Measurements from ENCODE around the gene CD3G.
"Not testable (repeated sequence)": the region's sequence is repeated elsewhere in the genome, so short reads cannot be mapped to it uniquely, and the experiment has no call there.

The CD3G gene

DNA sequence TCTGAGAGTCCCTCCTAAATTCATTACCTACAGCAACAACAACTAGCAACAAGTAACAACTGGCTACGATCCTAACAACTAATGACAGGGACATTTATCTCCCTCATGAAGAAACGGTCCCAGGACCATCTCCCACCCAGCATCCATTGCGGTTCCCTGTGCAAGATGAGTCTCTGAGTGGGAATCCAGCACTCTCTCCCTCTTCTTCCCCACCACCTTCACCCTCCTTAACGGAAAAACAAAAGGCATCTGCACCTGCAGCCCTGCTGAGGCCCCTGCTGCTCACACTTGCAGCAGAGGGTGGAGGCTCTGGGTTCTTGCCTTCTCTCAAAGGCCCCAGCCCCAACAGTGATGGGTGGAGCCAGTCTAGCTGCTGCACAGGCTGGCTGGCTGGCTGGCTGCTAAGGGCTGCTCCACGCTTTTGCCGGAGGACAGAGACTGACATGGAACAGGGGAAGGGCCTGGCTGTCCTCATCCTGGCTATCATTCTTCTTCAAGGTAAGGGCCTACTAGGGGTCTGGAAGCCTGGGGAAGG lies at the start of gene CD3G:
Gene CD3G, plus strand, starts transcription at position 364 of the 535 bp plus-strand sequence. Its CDS starts 80 bp downstream, at position 444.
- DNase-seq, result no peak
- intact Hi-C loops (cut with DNase I), result loop anchor here (10.0 kb wide), 1 partner anchor 49 kb away; no protein-coding TSS in a partner anchor

DNA sequence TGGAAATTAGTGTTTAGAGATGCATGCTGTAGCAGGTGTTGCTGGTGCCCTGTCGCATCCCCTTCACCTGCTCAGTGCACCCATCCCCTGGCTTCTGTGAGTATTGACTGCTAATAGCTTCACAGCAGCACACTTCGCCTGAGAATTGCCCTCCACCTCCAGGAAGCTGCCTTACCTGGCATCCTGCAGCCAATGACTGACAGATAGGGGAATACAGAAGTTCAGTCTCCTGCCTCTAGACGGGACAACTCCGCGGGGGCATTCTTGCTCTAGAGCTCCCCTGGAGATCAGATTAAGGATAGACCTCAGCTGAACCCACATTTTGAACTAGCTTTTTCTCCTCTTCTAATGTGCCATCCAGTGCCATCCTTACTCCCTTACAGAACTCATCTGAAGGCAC lies 48.9 kb upstream of the CD3G start:
- intact Hi-C loops (cut with DNase I), result loop anchor here (10.0 kb wide), 1 partner anchor 50 kb away; the partner anchor contains the start of genes CD3D and CD3G

DNA sequence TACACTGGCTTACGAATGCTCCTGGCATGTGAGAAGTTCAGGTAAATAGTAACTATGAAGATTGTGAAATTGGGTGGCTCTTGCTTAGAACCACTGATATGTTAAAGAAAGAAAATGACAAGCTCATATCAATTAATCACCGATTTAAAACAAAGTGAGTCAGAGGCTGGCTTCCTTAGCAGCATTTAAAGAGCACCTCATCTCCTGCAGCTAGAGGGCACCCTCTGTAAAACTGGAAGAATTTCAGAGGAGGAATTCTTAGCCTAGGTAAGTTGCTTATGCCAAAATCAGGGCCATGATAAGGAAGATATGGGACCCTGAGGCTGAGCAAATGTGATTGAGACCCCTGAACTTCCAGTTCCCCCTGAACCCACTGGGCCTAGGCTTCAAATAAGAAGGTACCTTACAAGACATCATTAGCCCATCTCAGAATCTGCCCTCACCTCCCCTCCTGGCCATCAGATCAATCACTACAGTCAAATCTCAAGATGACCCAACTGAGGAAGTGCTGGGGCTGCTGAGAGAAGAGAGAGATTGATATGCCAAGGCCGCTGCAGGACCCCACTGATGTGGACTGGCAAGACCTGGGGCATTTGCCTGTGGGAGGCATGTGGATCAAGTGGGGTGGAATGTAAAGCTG lies 48.2 kb upstream of the CD3G start:
- no peak for DNase-seq
- intact Hi-C loops (cut with DNase I), result loop anchor here (10.0 kb wide), 1 partner anchor 49 kb away; the partner anchor contains the start of genes CD3D and CD3G

More for the DNA sequence above, 48.9 kb upstream of the CD3G start:
- no peak for DNase-seq

GRCh38 chr11:118301600-118302195 lies 42.4 kb upstream of the CD3G start:
- intact Hi-C loops (cut with DNase I), result no loop called here
- no peak for DNase-seq

DNA sequence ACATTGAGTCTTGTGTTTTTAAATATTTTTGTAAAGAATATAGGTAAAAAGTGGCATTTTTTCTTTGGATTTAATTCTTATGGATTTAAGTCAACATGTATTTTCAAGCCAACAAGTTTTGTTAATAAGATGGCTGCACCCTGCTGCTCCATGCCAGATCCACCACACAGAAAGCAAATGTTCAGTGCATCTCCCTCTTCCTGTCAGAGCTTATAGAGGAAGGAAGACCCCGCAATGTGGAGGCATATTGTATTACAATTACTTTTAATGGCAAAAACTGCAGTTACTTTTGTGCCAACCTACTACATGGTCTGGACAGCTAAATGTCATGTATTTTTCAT lies 39.9 kb upstream of the CD3G start:
- intact Hi-C loops (cut with DNase I), result no loop called here
- no peak for DNase-seq

GRCh38 chr11:118304568-118305248 lies 39.4 kb upstream of the CD3G start, which contains the start of gene CD3E:
Gene CD3E, plus strand, starts transcription at chr11:118304730. Its CDS starts 223 bp downstream, at chr11:118304953.
- intact Hi-C loops (cut with DNase I), result no loop called here
- no peak for DNase-seq

DNA sequence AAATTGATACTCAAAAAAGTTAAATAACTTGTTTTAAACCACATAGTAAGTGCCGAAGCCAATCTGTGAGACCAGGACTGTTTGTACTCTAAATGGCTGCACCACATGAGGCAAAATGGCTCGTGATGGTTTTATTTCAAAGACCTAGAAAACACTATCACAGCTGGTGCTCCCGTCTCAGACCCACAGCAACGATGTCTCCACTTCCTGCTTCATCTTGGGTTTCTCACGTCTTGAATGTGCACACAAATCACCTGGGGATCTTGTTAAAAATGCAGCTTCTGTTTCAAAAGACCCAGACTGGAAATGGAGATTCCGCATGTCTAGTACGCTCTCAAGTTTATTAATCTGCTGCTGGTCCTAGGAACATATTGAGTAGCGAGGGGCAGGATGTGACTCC lies 38.4 kb upstream of the CD3G start:
- intact Hi-C loops (cut with DNase I), result no loop called here
- DNase-seq, result no peak

DNA sequence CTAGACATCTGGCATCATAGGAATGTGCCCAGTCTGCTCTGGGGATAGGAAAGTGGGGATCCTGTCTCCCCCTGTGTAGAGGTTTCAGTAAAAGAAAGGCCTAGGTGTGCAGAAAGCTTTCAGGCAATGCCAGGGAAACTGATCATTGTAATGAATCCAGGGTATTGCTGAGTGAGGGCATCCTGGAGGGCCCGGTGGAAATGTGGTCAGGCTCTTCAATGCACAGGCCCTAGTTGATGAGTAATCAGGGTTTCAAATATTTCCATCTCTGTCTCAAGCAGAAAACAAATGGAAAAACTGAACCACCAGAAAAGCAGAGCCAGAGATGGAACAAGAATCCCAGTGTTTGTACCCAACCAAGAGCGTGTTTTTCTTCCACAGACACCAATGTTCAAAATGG lies 37.6 kb upstream of the CD3G start:
- intact Hi-C loops (cut with DNase I), result no loop called here
- DNase-seq, result no peak

DNA sequence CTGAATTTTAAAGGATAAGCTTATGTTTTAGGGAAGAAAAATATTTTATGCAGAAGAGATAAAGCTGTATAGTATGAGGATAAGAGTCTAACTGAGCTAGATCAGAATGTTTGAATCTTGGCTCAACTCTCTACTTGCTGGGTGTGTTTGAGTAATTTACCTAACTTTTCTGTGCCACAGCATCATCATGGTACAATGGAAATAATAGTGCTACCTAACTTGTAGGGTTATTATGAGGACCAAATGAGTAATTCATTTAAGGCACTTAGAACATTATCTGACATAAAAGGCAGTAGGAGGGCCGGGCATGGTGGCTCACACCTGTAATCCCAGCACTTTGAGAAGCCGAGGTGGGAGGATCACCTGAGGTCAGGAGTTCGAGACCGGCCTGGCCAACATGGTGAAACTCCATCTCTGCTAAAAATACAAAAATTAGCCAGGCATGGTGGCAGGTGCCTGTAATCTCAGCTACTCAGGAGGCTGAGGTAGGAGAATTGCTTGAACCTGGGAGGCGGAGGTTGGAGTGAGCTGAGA lies 35.1 kb upstream of the CD3G start:
- DNase-seq; intact Hi-C loops (cut with DNase I): not testable (repeated sequence)

DNA sequence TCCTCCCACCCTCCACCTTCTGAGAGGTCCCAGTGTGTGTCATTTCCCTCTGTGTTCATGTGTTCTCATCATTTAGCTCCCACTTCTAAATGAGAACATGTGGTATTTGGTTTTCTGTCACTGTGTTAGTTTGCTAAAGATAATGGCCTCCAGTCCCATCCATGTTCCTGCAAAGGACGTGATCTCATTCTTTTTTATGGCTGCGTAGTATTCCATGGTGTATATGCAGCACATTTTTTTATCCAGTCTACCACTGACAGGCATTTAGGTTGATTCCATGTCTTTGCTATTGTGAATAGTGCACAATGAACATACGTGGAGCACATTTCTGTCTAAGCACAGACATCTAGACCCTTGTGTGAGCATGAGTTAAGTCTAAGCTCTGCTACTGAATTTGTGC lies 33.9 kb upstream of the CD3G start:
- no peak for DNase-seq
- intact Hi-C loops (cut with DNase I), result no loop called here

GRCh38 chr11:118310781-118311485 lies 33.2 kb upstream of the CD3G start:
- intact Hi-C loops (cut with DNase I), result no loop called here
- no peak for DNase-seq

- intact Hi-C loops (cut with DNase I), result no loop called here
- DNase-seq, result no peak
These were observed 32.6 kb upstream of the CD3G start for GRCh38 chr11:118311518-118311917.

- intact Hi-C loops (cut with DNase I), result no loop called here
- no peak for DNase-seq
These were observed 31.8 kb upstream of the CD3G start for GRCh38 chr11:118312328-118312727.

DNA sequence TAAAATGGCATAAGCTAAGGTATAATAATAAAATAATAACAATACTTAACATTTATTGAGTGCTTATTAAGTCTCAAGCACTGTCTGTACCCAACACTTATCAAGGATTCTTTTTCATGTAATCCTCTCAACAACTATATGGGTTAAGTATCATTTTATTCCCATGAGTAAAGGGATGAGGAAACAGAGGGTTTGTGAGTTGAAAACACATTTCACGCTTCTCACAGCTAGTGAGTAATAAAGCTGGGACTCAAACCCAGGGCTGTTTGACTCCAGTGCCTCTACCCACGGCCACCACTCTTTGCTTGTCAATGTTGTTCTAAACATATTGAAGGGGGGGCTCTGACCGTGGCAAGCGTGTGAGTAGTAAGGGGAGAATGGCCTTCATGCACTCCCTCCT lies 30.9 kb upstream of the CD3G start:
- DNase-seq, result no peak
- intact Hi-C loops (cut with DNase I), result no loop called here

DNA sequence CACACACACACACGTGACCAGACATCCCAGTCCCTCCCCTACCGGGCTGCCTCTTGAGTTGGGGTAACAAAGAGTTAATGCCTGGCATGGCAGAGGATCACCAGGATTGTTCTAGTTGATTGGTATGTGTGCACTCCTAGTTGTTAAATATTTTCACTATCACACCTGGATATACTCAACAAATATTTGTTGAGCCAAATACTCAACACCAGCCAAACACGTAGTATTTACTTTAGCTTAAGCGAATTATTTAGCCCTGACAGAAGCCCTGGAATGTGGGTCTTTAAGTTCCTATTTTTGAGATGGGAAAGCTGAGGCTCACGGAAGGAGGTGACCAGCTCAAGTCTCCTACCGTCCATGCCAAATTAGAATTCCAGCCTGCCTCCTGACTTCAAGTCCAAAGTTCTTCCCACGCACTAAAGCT lies 29.1 kb upstream of the CD3G start:
- intact Hi-C loops (cut with DNase I), result no loop called here
- DNase-seq, result no peak

GRCh38 chr11:118318124-118318523 lies 26.0 kb upstream of the CD3G start:
- intact Hi-C loops (cut with DNase I), result no loop called here
- DNase-seq, result no peak

GRCh38 chr11:118318581-118319336 lies 25.4 kb upstream of the CD3G start:
- no peak for DNase-seq
- intact Hi-C loops (cut with DNase I), result no loop called here

DNA sequence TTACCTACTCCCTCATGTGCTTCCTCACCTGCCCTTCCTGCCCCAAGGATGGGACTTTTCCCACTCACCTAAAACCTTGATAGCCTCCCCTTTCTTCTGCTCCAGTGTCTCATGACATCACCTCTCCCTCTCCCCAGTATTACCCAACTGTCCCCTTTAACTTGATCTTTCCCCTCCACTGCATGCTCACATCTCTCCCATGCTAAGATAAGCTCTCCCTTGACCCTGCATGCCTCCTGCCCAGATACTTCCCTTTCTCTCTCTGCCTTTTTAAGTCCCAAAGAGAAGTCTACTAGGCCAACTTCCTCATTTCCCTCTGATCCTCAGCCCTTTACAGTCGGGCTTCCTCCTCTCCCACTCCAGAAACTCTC lies 24.8 kb upstream of the CD3G start:
- intact Hi-C loops (cut with DNase I), result no loop called here
- no peak for DNase-seq

DNA sequence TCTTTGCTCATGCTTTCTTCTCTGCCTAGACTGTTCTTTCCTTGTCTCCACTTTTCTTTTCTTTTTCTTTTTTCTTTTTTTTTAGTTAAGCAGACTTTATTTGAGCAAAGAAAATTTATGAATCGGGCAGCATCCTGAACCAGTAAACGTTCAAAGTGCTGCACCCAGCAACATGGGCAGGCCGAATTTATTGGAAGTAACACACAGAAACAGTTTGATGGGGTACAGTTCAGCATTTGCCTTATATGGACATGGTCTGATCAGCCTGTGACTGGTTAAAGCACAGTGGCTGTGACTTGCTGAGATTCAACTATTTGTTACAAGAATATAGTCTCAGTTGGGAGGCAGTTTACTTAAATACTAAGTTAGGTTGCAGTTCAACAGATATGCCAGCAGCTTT lies 23.6 kb upstream of the CD3G start:
- no peak for DNase-seq
- intact Hi-C loops (cut with DNase I), result no loop called here
